ENCODE results near the gene CAMK1D. TPM values are rescaled to one million over a fixed set of nuclear protein-coding genes. Genes with fewer than 3 reads are reported as not detected.
A peak's percentile ranks its signal among the peaks of the same experiment; 100 is the strongest.

Gene CAMK1D
- total RNA-seq, 6 experiments from 2014 or later, result 5.3 to 10.8 (median 9.5) TPM

DNA sequence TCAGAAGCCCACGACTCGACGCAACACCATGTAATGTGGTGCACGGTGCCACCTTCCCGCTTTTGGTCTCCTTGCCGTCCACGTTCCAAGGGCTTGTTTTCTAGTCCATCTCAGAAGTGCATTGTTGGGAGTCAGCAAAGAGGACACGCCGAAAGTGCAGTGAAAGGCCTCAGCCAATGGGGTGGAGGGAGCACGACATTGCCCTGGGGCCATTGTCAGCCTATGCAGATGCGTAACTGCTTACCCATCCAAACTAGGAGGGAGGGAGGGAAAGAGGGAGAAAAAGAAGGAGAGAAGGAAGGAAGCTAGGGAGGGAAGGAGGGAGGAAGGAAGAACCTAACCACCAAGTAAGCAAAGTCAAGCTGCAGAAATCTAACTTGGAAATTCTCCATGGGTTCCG lies 449.8 kb downstream of the CAMK1D start:
- DNase-seq, result no peak
- intact Hi-C loops (cut with DNase I), result no loop called here
- WGBS (ENCODE audit: insufficient coverage, low coverage, low lambda C conversion rate, missing lambda C conversion rate), result 91% methylated on average over 10 of the region's 12 CpGs
- Histone ChIP-seq H3K4me1 (no peaks in the 10 kb centered on the region), H3K36me3 (no peaks in the 10 kb centered on the region), H3K9me3 (no peaks in the 10 kb centered on the region), H3K27me3 (no peaks in the 10 kb centered on the region), H3K27ac (no peak overlapping the region), H3K4me3 (no peak overlapping the region)
- no peak for ATAC-seq
- TF ChIP-seq, protein P1, sequence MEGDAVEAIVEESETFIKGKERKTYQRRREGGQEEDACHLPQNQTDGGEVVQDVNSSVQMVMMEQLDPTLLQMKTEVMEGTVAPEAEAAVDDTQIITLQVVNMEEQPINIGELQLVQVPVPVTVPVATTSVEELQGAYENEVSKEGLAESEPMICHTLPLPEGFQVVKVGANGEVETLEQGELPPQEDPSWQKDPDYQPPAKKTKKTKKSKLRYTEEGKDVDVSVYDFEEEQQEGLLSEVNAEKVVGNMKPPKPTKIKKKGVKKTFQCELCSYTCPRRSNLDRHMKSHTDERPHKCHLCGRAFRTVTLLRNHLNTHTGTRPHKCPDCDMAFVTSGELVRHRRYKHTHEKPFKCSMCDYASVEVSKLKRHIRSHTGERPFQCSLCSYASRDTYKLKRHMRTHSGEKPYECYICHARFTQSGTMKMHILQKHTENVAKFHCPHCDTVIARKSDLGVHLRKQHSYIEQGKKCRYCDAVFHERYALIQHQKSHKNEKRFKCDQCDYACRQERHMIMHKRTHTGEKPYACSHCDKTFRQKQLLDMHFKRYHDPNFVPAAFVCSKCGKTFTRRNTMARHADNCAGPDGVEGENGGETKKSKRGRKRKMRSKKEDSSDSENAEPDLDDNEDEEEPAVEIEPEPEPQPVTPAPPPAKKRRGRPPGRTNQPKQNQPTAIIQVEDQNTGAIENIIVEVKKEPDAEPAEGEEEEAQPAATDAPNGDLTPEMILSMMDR (IDR thresholded peaks at IDR 0.05), result no peak
- no peak for TF ChIP-seq POLR2A (IDR thresholded peaks at IDR 0.05)

DNA sequence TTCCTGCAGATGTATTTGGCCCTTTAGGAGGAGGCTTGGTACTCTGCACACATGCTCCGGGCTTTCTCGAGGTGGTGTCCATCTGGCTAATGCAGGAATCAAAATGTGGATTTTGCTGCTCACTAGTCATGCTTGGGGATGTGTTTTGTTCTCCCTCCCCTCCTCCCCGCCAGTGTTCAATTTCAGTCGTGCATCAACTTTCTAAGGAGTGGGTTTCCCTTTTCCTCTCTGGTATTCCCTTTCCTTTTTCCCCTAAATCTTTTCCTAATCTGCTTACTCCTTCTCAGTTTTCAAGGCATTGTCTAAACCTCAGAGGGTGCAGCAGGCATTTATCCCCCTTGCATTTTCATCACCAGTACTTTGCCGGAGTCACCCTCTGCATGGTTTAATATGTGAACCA lies 450.4 kb downstream of the CAMK1D start:
- intact Hi-C loops (cut with DNase I), result no loop called here
- no peak for TF ChIP-seq POLR2A (IDR thresholded peaks at IDR 0.05)
- TF ChIP-seq, protein P1 (IDR thresholded peaks at IDR 0.05), result no peak
- ATAC-seq (no peak), DNase-seq (no peak)
- no peaks in the 10 kb centered on the region for H3K4me1 ChIP-seq
- H3K9me3 ChIP-seq, result no peaks in the 10 kb centered on the region
- H3K36me3 ChIP-seq, result no peaks in the 10 kb centered on the region
- WGBS (ENCODE audit: insufficient coverage, low coverage, low lambda C conversion rate, missing lambda C conversion rate), result 75% methylated on average over 2 of the region's 5 CpGs
- no peaks in the 10 kb centered on the region for H3K27me3 ChIP-seq
- no peak overlapping the region for H3K27ac ChIP-seq
- H3K4me3 ChIP-seq, result no peak overlapping the region

GRCh38 chr10:12800302-12800701 lies 451.0 kb downstream of the CAMK1D start:
- Histone ChIP-seq H3K9me3 (no peaks in the 10 kb centered on the region), H3K36me3 (no peaks in the 10 kb centered on the region), H3K27ac (no peak overlapping the region), H3K4me3 (no peak overlapping the region), H3K4me1 (no peaks in the 10 kb centered on the region), H3K27me3 (no peaks in the 10 kb centered on the region)
- ATAC-seq (no peak), DNase-seq (no peak)
- intact Hi-C loops (cut with DNase I), result no loop called here
- 73% methylated on average over 4 of the region's 4 CpGs for WGBS (ENCODE audit: insufficient coverage, low coverage, low lambda C conversion rate, missing lambda C conversion rate)
- no peak for TF ChIP-seq POLR2A (IDR thresholded peaks at IDR 0.05)
- TF ChIP-seq, protein P1 (IDR thresholded peaks at IDR 0.05), result peak in 2 of 4 donors; percentile 8 to 26

DNA sequence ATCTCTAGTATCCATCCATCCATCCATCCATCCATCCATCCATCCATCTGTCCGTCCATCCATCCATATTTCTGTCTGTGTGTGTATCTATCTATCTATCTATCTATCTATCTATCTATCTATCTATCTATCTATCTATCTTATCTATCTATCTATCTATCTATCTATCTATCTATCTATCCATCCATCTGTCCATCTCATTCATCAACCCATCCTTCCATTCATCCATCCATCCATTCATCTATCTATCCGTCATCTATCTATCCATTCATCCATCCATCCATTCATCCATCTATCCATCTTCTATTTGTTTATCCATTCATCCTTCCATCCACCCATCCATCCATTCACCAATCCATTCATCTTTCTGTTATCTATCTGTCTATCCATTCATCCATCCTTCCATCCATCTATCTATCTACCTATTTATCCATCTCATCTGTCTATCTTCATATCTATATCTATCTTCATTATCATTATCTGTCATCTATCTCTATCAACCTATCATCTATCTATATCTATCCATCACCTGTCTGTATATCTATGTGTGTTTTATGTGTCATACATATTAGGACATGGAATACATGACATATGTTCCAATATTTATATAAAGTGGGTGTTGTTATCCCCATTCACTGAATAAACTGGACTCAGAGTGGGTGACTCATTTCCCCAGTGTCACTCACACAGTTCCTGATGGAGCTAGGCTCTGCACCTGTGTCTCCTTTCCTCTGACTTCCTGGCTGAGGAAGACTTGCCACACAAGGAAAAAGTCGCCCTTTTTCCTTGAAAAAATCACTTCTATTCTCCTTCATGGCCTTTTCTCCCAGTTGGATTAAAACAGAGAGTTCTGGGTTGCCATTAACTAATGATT lies 452.1 kb downstream of the CAMK1D start:
- TF ChIP-seq, protein P1 (IDR thresholded peaks at IDR 0.05), result no peak
- TF ChIP-seq POLR2A (IDR thresholded peaks at IDR 0.05), result no peak
- H3K27ac ChIP-seq, result no peak overlapping the region
- DNase-seq, result no peak
- ATAC-seq, result no peak
- 93% methylated on average over 3 of the region's 3 CpGs for WGBS (ENCODE audit: insufficient coverage, low coverage, low lambda C conversion rate, missing lambda C conversion rate)
- no peaks in the 10 kb centered on the region for H3K4me1 ChIP-seq
- H3K36me3 ChIP-seq, result no peaks in the 10 kb centered on the region
- intact Hi-C loops (cut with DNase I), result no loop called here
- H3K9me3 ChIP-seq, result no peaks in the 10 kb centered on the region
- no peak overlapping the region for H3K4me3 ChIP-seq
- H3K27me3 ChIP-seq, result no peaks in the 10 kb centered on the region

All from right lobe of liver (tissue), 6 donors.